ENCODE data around the gene PMEPA1. TPM values are rescaled to one million over a fixed set of nuclear protein-coding genes. Genes with fewer than 3 reads are reported as not detected.
A peak's percentile ranks its signal among the peaks of the same experiment; 100 is the strongest.

The PMEPA1 gene
- total and polyA plus RNA-seq, 2 experiments from 2014 or later = 6.1 to 11.8 TPM

DNA sequence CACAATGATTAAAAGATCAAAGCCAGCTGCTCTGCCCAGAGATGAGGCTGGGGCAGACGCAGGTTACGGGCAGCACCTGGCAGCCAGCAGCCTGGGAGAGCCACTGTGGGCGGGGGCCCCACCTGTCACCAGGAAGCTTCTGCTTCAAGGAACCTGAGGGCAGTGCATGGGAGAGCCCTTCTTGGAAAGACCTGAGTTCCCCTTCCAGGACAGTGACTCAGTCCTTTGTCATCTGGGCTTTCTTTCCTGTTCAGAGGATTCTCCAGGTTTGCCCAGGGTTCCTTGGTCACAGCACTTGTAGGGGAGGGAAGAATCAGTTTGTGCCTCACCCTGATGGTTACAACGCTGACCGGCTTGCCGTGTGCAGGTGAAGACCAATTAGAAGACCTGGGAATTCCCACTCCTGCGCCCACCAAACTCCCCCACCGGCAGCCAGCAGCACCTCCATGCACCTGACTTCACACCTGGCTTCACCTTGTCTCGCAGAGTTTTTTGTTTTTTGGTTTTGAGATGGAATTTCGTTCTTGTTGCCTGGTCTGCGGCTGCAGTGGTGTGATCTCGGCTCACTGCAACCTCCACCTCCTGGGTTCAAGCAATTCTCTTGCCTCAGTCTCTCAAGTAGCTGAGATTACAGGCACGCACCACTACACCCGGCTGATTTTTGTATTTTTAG, 91.6 kb downstream of the PMEPA1 start:
- TF ChIP-seq EZH2 (IDR thresholded peaks at IDR 0.05; ENCODE audit: insufficient read depth, poor library complexity, severe bottlenecking) = no peak
- TF ChIP-seq EZH2phosphoT487 (IDR thresholded peaks at IDR 0.05; ENCODE audit: insufficient read depth, low read depth) = no peak
- Histone ChIP-seq H3K4me3 (no peak overlapping the region), H2AFZ (no peak overlapping the region), H3K79me2 (ENCODE audit: insufficient read depth) (no peaks in the 10 kb centered on the region), H3K27me3 (replicated peaks; ENCODE audit: insufficient read depth) (no peaks in the 10 kb centered on the region; the same call in 1 of the 2 replicates), H3F3A (ENCODE audit: insufficient read depth) (no peaks in the 10 kb centered on the region), H3K9me2 (ENCODE audit: insufficient read depth) (no peaks in the 10 kb centered on the region), H3K27ac (no peak overlapping the region), H3K4me1 (ENCODE audit: insufficient read depth) (peaks cover 6% of the 10 kb centered on the region; the same call in 1 of the 2 replicates), H4K20me1 (ENCODE audit: insufficient read depth) (no peaks in the 10 kb centered on the region), H3K36me3 (ENCODE audit: low read depth) (no peaks in the 10 kb centered on the region), H3K4me2 (ENCODE audit: unreplicated experiment) (no peak overlapping the region), H3K9ac (no peak overlapping the region), H3K9me3 (ENCODE audit: low read depth) (no peaks in the 10 kb centered on the region)
- in situ Hi-C loops (cut with MboI) = no loop called here
- peak; percentile 37 for DNase-seq
- whole genome bisulfite sequencing, 2 experiments (ENCODE audit: low coverage in 1 of 2, low lambda C conversion rate in 2 of 2, missing lambda C conversion rate in 2 of 2) = 80% methylated on average over 14 of the region's 14 CpGs

GRCh38 chr20:57617079-57617795, 92.6 kb downstream of the PMEPA1 start:
- Histone ChIP-seq H3K36me3 (ENCODE audit: low read depth) (no peaks in the 10 kb centered on the region), H3K79me2 (ENCODE audit: insufficient read depth) (no peaks in the 10 kb centered on the region), H3K27me3 (replicated peaks; ENCODE audit: insufficient read depth) (no peaks in the 10 kb centered on the region; the same call in 1 of the 2 replicates), H3K9ac (no peak overlapping the region), H3K9me2 (ENCODE audit: insufficient read depth) (no peaks in the 10 kb centered on the region), H2AFZ (no peak overlapping the region), H3K4me2 (ENCODE audit: unreplicated experiment) (no peak overlapping the region), H3K27ac (no peak overlapping the region), H3K4me3 (no peak overlapping the region), H4K20me1 (ENCODE audit: insufficient read depth) (no peaks in the 10 kb centered on the region), H3F3A (ENCODE audit: insufficient read depth) (no peaks in the 10 kb centered on the region), H3K4me1 (ENCODE audit: insufficient read depth) (no peaks in the 10 kb centered on the region), H3K9me3 (ENCODE audit: low read depth) (no peaks in the 10 kb centered on the region)
- TF ChIP-seq EZH2 (IDR thresholded peaks at IDR 0.05; ENCODE audit: insufficient read depth, poor library complexity, severe bottlenecking) (no peak), EZH2phosphoT487 (IDR thresholded peaks at IDR 0.05; ENCODE audit: insufficient read depth, low read depth) (no peak)
- 66 to 70% methylated on average over 6 of the region's 6 CpGs for WGBS, 2 experiments (ENCODE audit: low coverage in 1 of 2, low lambda C conversion rate in 2 of 2, missing lambda C conversion rate in 2 of 2)
- in situ Hi-C loops (cut with MboI) = no loop called here
- no peak for DNase-seq

DNA sequence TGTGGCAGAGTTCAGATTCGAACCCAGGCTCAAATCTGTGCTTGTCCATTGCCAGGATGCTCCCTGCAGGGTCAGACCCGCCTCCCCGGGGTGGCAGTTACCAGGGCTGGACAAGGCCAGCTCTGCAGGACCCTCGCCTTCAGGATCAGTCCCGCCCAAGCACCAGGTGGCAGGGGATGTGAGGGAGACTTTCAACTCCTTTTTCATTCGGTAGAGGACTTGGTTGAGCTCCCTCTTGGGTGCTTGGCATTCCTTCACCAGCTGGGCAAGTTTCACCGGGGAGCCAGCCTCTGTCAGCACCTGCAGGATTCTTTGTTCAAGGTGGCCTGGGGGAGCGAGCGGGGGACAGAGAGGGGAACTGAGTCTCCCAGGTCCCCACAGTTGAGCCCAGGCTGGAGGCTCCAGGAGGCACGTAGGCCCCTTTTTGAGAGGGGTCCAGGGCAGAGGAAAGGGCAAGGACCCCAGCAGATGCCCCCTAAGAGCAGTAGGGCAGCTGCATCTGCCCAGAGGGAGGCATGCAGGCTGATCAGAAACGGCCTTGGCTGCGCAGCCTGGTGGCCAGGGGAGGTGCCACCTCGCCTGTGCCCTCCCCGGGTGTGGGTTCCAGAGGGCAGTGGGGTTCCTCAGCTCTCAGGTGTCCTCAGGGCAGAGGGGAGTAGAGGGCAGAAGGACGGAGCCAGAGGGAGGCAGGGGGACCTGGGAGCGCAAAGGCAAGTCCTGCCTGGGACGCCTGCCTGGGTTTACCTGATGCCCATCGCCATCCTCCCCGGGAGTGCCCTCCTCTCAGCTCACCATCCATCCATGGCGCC, 93.5 kb downstream of the PMEPA1 start:
- Histone ChIP-seq H3K27me3 (replicated peaks; ENCODE audit: insufficient read depth) (no peaks in the 10 kb centered on the region; the same call in 1 of the 2 replicates), H3K9ac (no peak overlapping the region), H3F3A (ENCODE audit: insufficient read depth) (no peaks in the 10 kb centered on the region), H3K27ac (no peak overlapping the region), H3K4me1 (ENCODE audit: insufficient read depth) (no peaks in the 10 kb centered on the region), H4K20me1 (ENCODE audit: insufficient read depth) (no peaks in the 10 kb centered on the region), H3K9me3 (ENCODE audit: low read depth) (no peaks in the 10 kb centered on the region), H3K9me2 (ENCODE audit: insufficient read depth) (no peaks in the 10 kb centered on the region), H3K4me3 (no peak overlapping the region), H2AFZ (no peak overlapping the region), H3K4me2 (ENCODE audit: unreplicated experiment) (no peak overlapping the region), H3K36me3 (ENCODE audit: low read depth) (no peaks in the 10 kb centered on the region), H3K79me2 (ENCODE audit: insufficient read depth) (no peaks in the 10 kb centered on the region)
- TF ChIP-seq EZH2phosphoT487 (IDR thresholded peaks at IDR 0.05; ENCODE audit: insufficient read depth, low read depth) = no peak
- no peak for TF ChIP-seq EZH2 (IDR thresholded peaks at IDR 0.05; ENCODE audit: insufficient read depth, poor library complexity, severe bottlenecking)
- WGBS, 2 experiments (ENCODE audit: low coverage in 1 of 2, low lambda C conversion rate in 2 of 2, missing lambda C conversion rate in 2 of 2) = 76 to 81% methylated on average over 16 to 20 of the region's 20 CpGs
- DNase-seq = no peak
- in situ Hi-C loops (cut with MboI) = no loop called here

DNA sequence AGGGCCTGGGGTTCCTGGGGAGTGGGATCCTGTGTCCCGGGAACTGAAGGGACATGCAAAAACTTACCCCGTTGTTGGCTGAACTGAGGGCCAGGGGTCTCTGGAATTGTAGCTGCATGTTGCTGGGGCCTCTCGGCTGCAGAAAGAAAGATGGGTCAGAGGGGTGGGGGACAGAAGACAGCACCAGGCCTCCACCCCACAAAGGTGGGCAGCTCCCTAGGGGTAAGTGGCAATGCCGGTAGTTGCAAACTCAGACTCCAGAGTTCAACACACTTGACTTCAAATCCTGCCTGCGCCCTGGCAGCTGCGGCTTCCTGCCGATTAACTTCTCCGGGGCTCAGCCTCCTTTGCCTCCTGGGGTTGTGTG, 94.4 kb downstream of the PMEPA1 start:
- no peaks in the 10 kb centered on the region for H3K36me3 ChIP-seq (ENCODE audit: low read depth)
- H4K20me1 ChIP-seq (ENCODE audit: insufficient read depth) = no peaks in the 10 kb centered on the region
- no peak for TF ChIP-seq EZH2phosphoT487 (IDR thresholded peaks at IDR 0.05; ENCODE audit: insufficient read depth, low read depth)
- TF ChIP-seq EZH2 (IDR thresholded peaks at IDR 0.05; ENCODE audit: insufficient read depth, poor library complexity, severe bottlenecking) = no peak
- H3K9me2 ChIP-seq (ENCODE audit: insufficient read depth) = no peaks in the 10 kb centered on the region
- H3K9ac ChIP-seq = no peak overlapping the region
- no peaks in the 10 kb centered on the region; the same call in 1 of the 2 replicates for H3K27me3 ChIP-seq (replicated peaks; ENCODE audit: insufficient read depth)
- no peak overlapping the region for H3K4me2 ChIP-seq (ENCODE audit: unreplicated experiment)
- no peaks in the 10 kb centered on the region for H3K79me2 ChIP-seq (ENCODE audit: insufficient read depth)
- no peaks in the 10 kb centered on the region for H3K4me1 ChIP-seq (ENCODE audit: insufficient read depth)
- H3K9me3 ChIP-seq (ENCODE audit: low read depth) = no peaks in the 10 kb centered on the region
- in situ Hi-C loops (cut with MboI) = no loop called here
- no peak overlapping the region for H2AFZ ChIP-seq
- H3F3A ChIP-seq (ENCODE audit: insufficient read depth) = no peaks in the 10 kb centered on the region
- DNase-seq = no peak
- H3K27ac ChIP-seq = no peak overlapping the region
- no peak overlapping the region for H3K4me3 ChIP-seq
- 74 to 79% methylated on average over 8 of the region's 8 CpGs for WGBS, 2 experiments (ENCODE audit: low coverage in 1 of 2, low lambda C conversion rate in 2 of 2, missing lambda C conversion rate in 2 of 2)
